IgD-negative memory B cell (primary cell): Measurements from ENCODE around the gene CDH20. TPM values are rescaled to one million over a fixed set of nuclear protein-coding genes. Genes with fewer than 3 reads are reported as not detected.

Source experiments
- H3K27ac Mint-ChIP-seq, 3 donors: one replicate each; pipeline ENCODE4 v1.8.0; 2020 to 2022; ENCODE audit warnings: mild to moderate bottlenecking in 3 of 3, mixed read lengths in 3 of 3, moderate library complexity in 1 of 3
- H3K27me3 Mint-ChIP-seq: one replicate; pipeline ENCODE4 v1.8.0; 2021; ENCODE audit warnings: mixed read lengths
- H3K36me3 Mint-ChIP-seq: one replicate; pipeline ENCODE4 v1.8.0; 2020; ENCODE audit warnings: mild to moderate bottlenecking, mixed read lengths
- H3K4me1 Mint-ChIP-seq, 3 donors: one replicate each; pipeline ENCODE4 v1.8.0; 2020 to 2022; ENCODE audit warnings: mixed read lengths in 3 of 3, mild to moderate bottlenecking in 1 of 3
- H3K4me3 Mint-ChIP-seq, 4 donors: one replicate each; pipeline ENCODE4 v1.8.0; 2020 to 2022; ENCODE audit warnings: mild to moderate bottlenecking in 4 of 4, mixed read lengths in 4 of 4, moderate library complexity in 3 of 4
- H3K9me3 Mint-ChIP-seq, 3 donors: one replicate each; pipeline ENCODE4 v1.8.0; 2020 to 2021; ENCODE audit warnings: mixed read lengths in 3 of 3, mild to moderate bottlenecking in 1 of 3
- polyA plus RNA-seq: library from polyadenylated mRNA; unstranded; fragments of 300-500 nt; fragmentation: Illumina TruSeq; gene quantifications from one replicate; pipeline ENCODE4 v1.2.3, GENCODE V29; 2021

CDH20 gene
- polyA plus RNA-seq, 1 donor from 2014 or later, result not detected

DNA sequence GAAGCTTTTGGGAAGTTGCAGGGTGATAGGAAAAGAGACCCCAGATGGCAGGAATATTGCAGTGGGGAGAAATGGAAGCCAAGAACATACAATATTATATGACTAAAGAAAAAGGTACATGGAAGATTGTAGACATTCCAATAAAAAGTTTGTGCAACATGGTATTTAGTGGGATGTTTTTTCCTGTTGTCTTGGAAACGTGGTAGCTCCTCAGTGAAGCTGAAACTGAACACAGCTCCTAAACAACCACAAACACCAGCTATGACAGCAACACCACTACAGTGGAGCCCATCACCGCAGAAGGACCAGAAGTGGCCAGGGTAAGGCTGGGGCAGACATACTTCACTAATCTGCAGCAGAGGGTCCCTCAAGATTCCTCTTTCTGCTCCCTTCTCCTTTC, 246.8 kb downstream of the CDH20 start:
- H3K4me1 Mint-ChIP-seq, result peaks cover 0 to 9% (median 0%) of the 10 kb centered on the region in 3 donors
- H3K27me3 Mint-ChIP-seq, result peaks cover 14% of the 10 kb centered on the region
- no peaks in the 10 kb centered on the region for H3K36me3 Mint-ChIP-seq
- no peak overlapping the region for H3K27ac Mint-ChIP-seq
- H3K4me3 Mint-ChIP-seq, result no peak overlapping the region
- no peaks in the 10 kb centered on the region for H3K9me3 Mint-ChIP-seq

DNA sequence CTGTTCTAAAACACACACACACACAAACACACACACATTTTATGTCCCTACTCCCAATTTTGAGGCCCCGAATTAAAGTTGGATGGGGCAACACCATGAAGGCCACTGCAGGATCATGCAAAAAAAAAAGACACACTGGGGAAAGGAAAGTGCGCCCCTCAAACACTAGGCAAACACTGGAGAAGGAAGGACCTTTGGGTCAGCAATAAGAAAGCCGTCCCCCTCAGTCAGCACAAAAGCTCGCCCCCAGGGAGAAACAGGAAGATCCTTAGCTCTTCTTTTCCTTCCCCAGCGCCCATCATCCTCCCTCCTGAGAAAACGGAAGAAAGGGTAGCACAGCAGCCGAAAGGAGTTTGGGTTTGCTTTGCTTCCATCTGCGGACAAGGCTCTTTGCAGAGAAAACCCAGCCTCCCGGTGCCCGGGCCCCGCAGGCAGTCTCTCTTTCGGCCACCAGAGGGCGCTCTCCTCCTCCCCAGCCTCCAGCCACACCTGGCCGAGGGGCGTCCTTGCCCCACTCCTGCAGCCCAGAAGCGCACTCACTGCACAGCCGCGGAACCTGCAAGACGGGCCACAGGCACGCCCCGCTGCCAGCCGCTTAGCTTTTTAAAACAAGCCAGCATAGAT, 248.5 kb downstream of the CDH20 start:
- Mint-ChIP-seq H3K36me3 (no peaks in the 10 kb centered on the region), H3K27me3 (peaks cover 16% of the 10 kb centered on the region), H3K4me3 (no peak overlapping the region), H3K9me3 (no peaks in the 10 kb centered on the region), H3K4me1 (peaks cover 0 to 9% (median 0%) of the 10 kb centered on the region in 3 donors), H3K27ac (no peak overlapping the region)

DNA sequence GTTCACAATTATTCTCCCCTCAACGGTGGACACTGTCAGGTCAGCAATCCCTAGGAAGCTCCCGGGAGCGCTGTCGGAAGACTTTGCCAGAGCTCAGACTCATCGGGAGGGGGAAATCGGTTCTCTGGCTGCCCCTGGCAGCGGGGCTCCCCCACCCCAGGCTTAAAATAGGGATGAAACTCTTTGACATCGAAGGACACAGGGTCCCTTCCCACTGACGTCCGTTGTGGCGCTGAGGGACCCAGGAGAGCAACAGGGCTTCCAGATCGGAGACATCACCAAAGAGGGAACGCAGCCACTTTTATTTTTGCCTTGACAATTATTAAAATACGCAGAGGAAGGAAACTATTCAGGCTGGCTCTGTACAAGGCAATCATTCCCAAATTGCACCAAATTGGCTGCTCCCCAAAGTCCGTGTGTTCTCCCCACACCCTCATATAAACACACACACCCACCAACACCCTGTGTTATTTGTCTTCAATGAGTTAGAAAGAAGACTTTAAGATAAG, 249.0 kb downstream of the CDH20 start:
- Mint-ChIP-seq H3K4me1 (peaks cover 0 to 9% (median 0%) of the 10 kb centered on the region in 3 donors), H3K36me3 (no peaks in the 10 kb centered on the region), H3K4me3 (no peak overlapping the region), H3K27me3 (peaks cover 16% of the 10 kb centered on the region), H3K27ac (no peak overlapping the region), H3K9me3 (no peaks in the 10 kb centered on the region)

DNA sequence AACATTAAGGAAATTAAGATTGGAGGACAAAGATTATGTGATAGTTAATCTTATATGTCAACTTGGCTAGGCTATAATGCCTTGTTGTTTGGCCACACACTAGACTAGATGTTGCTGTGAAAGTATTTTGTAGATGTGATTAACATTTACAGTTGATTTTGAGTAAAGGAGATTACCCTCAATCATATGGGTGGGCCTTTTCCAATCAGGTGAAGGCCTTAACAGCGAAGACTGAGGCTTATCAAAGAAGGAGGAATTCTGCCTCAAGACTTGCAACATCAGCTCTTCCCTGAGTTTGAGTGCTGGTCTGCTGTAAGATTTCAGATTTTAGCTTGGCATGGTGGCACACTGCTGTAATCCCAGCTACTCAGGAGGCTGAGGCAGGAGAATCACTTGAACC, 250.3 kb downstream of the CDH20 start:
- H3K4me1 Mint-ChIP-seq, result peaks cover 0 to 9% (median 0%) of the 10 kb centered on the region in 3 donors
- no peaks in the 10 kb centered on the region for H3K9me3 Mint-ChIP-seq
- H3K36me3 Mint-ChIP-seq, result no peaks in the 10 kb centered on the region
- H3K4me3 Mint-ChIP-seq, result no peak overlapping the region
- H3K27me3 Mint-ChIP-seq, result peaks cover 15% of the 10 kb centered on the region
- H3K27ac Mint-ChIP-seq, result no peak overlapping the region

- peaks cover 3% of the 10 kb centered on the region for H3K27me3 Mint-ChIP-seq
Observed at GRCh38 chr18:61587865-61588264, 254.6 kb downstream of the CDH20 start.

GRCh38 chr18:61589053-61589723, 256.0 kb downstream of the CDH20 start:
- Mint-ChIP-seq H3K27me3 (peaks cover 3% of the 10 kb centered on the region), H3K4me1 (no peaks in the 10 kb centered on the region), H3K4me3 (no peak overlapping the region), H3K27ac (peak overlapping the region in 1 of 3 donors; percentile 34), H3K36me3 (no peaks in the 10 kb centered on the region), H3K9me3 (peaks cover 0 to 4% (median 0%) of the 10 kb centered on the region in 3 donors)

More at GRCh38 chr18:61587865-61588264, 254.6 kb downstream of the CDH20 start:
- H3K36me3 Mint-ChIP-seq, result no peaks in the 10 kb centered on the region
- no peak overlapping the region for H3K4me3 Mint-ChIP-seq
- no peak overlapping the region for H3K27ac Mint-ChIP-seq
- H3K4me1 Mint-ChIP-seq, result no peaks in the 10 kb centered on the region
- H3K9me3 Mint-ChIP-seq, result no peaks in the 10 kb centered on the region

DNA sequence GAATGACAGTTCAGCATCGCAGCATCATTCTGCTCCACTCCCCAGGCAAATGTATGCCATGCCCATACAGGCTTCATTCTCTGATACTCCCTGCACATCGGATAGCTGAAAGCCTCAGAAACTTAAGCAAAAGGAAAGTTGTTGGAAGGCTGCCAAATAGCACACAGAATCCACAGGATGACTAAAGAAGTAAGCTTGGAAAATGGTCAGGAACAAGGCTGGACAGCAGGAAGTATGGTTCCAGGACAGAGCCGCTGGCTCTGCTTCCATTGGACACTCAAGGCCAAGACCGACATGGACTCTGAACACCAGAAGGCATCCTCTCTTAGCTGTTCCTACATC, 256.5 kb downstream of the CDH20 start:
- H3K36me3 Mint-ChIP-seq, result no peaks in the 10 kb centered on the region
- no peak overlapping the region for H3K27ac Mint-ChIP-seq
- H3K27me3 Mint-ChIP-seq, result peaks cover 3% of the 10 kb centered on the region
- H3K9me3 Mint-ChIP-seq, result peaks cover 0 to 4% (median 0%) of the 10 kb centered on the region in 3 donors
- H3K4me1 Mint-ChIP-seq, result no peaks in the 10 kb centered on the region
- H3K4me3 Mint-ChIP-seq, result no peak overlapping the region

GRCh38 chr18:61591253-61591652, 258.0 kb downstream of the CDH20 start:
- Mint-ChIP-seq H3K4me1 (no peaks in the 10 kb centered on the region), H3K27ac (no peak overlapping the region), H3K36me3 (no peaks in the 10 kb centered on the region), H3K27me3 (peaks cover 2% of the 10 kb centered on the region), H3K4me3 (no peak overlapping the region), H3K9me3 (peaks cover 0 to 4% (median 0%) of the 10 kb centered on the region in 3 donors)

- Mint-ChIP-seq H3K27ac (no peak overlapping the region), H3K4me3 (no peak overlapping the region), H3K4me1 (no peaks in the 10 kb centered on the region), H3K36me3 (no peaks in the 10 kb centered on the region), H3K9me3 (peaks cover 0 to 4% (median 3%) of the 10 kb centered on the region in 3 donors), H3K27me3 (peaks cover 4% of the 10 kb centered on the region)
Observed at GRCh38 chr18:61595615-61596251, 262.5 kb downstream of the CDH20 start.

DNA sequence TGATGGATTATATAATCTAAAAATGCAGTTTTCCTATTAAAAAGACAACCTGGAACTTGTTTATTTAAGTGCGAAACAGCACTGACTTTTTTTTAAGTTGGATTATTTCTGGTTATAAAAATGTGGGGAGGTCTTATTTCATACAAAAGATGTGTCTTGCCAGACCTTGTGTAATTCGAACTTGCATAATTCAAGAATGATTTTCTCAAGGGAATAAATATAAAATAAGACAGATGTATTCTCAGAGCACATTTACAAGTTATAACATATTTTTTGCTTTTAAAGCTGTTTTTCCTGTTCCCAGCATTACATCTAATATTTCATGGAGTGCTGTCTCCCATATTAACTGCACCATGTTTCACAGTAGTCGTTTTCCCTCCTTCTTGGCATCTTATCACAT, 263.1 kb downstream of the CDH20 start:
- Mint-ChIP-seq H3K4me1 (no peaks in the 10 kb centered on the region), H3K27ac (no peak overlapping the region), H3K4me3 (no peak overlapping the region)

GRCh38 chr18:61597316-61597715, 264.1 kb downstream of the CDH20 start:
- no peak overlapping the region for H3K4me3 Mint-ChIP-seq
- no peaks in the 10 kb centered on the region for H3K36me3 Mint-ChIP-seq
- no peaks in the 10 kb centered on the region for H3K4me1 Mint-ChIP-seq
- H3K27me3 Mint-ChIP-seq, result peaks cover 4% of the 10 kb centered on the region
- H3K9me3 Mint-ChIP-seq, result peaks cover 0 to 4% (median 3%) of the 10 kb centered on the region in 3 donors
- no peak overlapping the region for H3K27ac Mint-ChIP-seq

More for the DNA sequence above, 263.1 kb downstream of the CDH20 start:
- peaks cover 0 to 4% (median 3%) of the 10 kb centered on the region in 3 donors for H3K9me3 Mint-ChIP-seq
- H3K36me3 Mint-ChIP-seq, result no peaks in the 10 kb centered on the region
- H3K27me3 Mint-ChIP-seq, result peaks cover 4% of the 10 kb centered on the region

DNA sequence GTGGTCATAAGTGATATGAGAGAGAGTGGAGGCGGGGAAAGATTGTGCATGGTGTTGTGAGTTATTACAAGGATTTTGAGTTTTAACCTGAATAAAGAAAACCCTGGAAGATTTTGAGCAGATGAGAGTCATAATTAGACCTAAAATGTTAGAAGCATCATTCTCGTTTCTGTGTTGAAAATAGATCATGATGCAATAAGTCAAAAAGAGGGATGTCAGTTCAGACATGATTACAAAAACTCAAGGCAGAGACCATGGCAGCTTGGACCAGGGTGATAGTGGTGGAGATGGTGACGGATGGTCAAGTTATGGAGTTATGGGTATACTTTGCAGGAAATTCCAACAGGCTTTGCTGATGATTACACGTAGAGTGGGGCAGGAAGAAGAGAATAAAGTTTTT, 267.2 kb downstream of the CDH20 start:
- Mint-ChIP-seq H3K4me1 (no peaks in the 10 kb centered on the region), H3K36me3 (no peaks in the 10 kb centered on the region), H3K27ac (no peak overlapping the region), H3K4me3 (no peak overlapping the region), H3K27me3 (peaks cover 7% of the 10 kb centered on the region), H3K9me3 (peaks cover 0 to 3% (median 0%) of the 10 kb centered on the region in 3 donors)

- no peaks in the 10 kb centered on the region for H3K4me1 Mint-ChIP-seq
- peaks cover 0 to 3% (median 0%) of the 10 kb centered on the region in 3 donors for H3K9me3 Mint-ChIP-seq
Observed at GRCh38 chr18:61602836-61603235, 269.6 kb downstream of the CDH20 start.

More at GRCh38 chr18:61602836-61603235, 269.6 kb downstream of the CDH20 start:
- Mint-ChIP-seq H3K36me3 (no peaks in the 10 kb centered on the region), H3K27me3 (peaks cover 16% of the 10 kb centered on the region), H3K27ac (no peak overlapping the region), H3K4me3 (no peak overlapping the region)
